ENCODE measurements around the gene GALNT9.
A peak's percentile ranks its signal among the peaks of the same experiment; 100 is the strongest.
"Not testable (repeated sequence)": the region's sequence is repeated elsewhere in the genome, so short reads cannot be mapped to it uniquely, and the experiment has no call there.

The GALNT9 gene

GRCh38 chr12:132227118-132227517, 102.3 kb downstream of the GALNT9 start:
- no peak for DNase-seq (ENCODE audit: low read depth, low spot score)
- no peaks in the 10 kb centered on the region; the same call in 1 of the 2 replicates for H3K36me3 ChIP-seq (ENCODE audit: control insufficient read depth, insufficient read depth, low read length)
- WGBS (ENCODE audit: insufficient coverage, insufficient read length): no CpG with 5 or more reads among the region's 28 CpGs
- no peaks in the 10 kb centered on the region for H3K4me1 ChIP-seq (ENCODE audit: control insufficient read depth, insufficient read depth, low read length)
- H3K27me3 ChIP-seq (ENCODE audit: control insufficient read depth, insufficient read depth, low read length): 0 out of 2 replicates have a peak, but pooled peaks cover 1% of the 10 kb centered on the region
- H3K4me3 ChIP-seq (ENCODE audit: low read length): no peak overlapping the region
- H3K27ac ChIP-seq (ENCODE audit: low read length): no peak overlapping the region
- no peaks in the 10 kb centered on the region for H3K9me3 ChIP-seq (ENCODE audit: control insufficient read depth, insufficient read depth, low read length)

DNA sequence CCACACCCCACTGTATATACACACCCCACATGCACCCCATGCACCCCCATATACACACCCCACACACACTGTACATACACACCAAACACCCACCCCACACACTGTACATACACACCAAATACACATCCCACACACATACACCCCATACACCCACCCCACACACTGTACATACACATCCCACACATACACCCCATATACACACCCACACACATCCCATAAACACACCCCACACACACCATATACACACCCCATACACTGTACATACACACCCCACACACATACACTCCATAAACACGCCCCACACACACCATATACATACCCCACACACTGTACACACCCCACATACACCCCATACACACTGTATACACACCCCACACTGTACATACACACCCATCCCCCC, 102.8 kb downstream of the GALNT9 start:
- no peaks in the 10 kb centered on the region for H3K4me1 ChIP-seq (ENCODE audit: control insufficient read depth, insufficient read depth, low read length)
- H3K27me3 ChIP-seq (ENCODE audit: control insufficient read depth, insufficient read depth, low read length): 0 out of 2 replicates have a peak, but pooled peaks cover 1% of the 10 kb centered on the region
- H3K36me3 ChIP-seq (ENCODE audit: control insufficient read depth, insufficient read depth, low read length): no peaks in the 10 kb centered on the region; the same call in 1 of the 2 replicates
- 100% methylated on average over 1 of the region's 1 CpG for WGBS (ENCODE audit: insufficient coverage, insufficient read length)
- H3K9me3 ChIP-seq (ENCODE audit: control insufficient read depth, insufficient read depth, low read length): no peaks in the 10 kb centered on the region
- H3K4me3 ChIP-seq (ENCODE audit: low read length): no peak overlapping the region
- H3K27ac ChIP-seq (ENCODE audit: low read length): no peak overlapping the region
- no peak for DNase-seq (ENCODE audit: low read depth, low spot score)

- H3K27ac ChIP-seq (ENCODE audit: low read length): no peak overlapping the region
- no peak overlapping the region for H3K4me3 ChIP-seq (ENCODE audit: low read length)
- no peaks in the 10 kb centered on the region; the same call in 1 of the 2 replicates for H3K36me3 ChIP-seq (ENCODE audit: control insufficient read depth, insufficient read depth, low read length)
- no peaks in the 10 kb centered on the region for H3K9me3 ChIP-seq (ENCODE audit: control insufficient read depth, insufficient read depth, low read length)
- peaks cover 1% of the 10 kb centered on the region; the same call in 1 of the 2 replicates for H3K27me3 ChIP-seq (ENCODE audit: control insufficient read depth, insufficient read depth, low read length)
- WGBS (ENCODE audit: insufficient coverage, insufficient read length): 100% methylated on average over 1 of the region's 1 CpG
- DNase-seq (ENCODE audit: low read depth, low spot score): no peak
- no peaks in the 10 kb centered on the region for H3K4me1 ChIP-seq (ENCODE audit: control insufficient read depth, insufficient read depth, low read length)
Measured at GRCh38 chr12:132225214-132225613, 104.2 kb downstream of the GALNT9 start.

DNA sequence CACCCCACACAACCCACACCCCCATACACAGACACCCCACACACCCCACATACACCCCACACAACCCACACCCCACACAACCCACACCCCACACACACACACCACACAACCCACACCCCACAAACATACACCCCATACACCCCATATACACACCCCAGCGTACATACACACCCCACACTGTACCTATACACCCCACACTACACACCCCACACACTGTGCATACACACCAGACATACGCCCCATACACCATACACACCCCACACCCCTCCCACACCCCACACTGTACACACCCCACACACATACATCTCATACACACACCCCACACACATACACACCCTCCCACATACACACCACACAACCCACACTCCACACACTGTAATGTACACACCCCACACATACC, 104.9 kb downstream of the GALNT9 start:
- Histone ChIP-seq H3K4me3 (ENCODE audit: low read length) (no peak overlapping the region), H3K27me3 (ENCODE audit: control insufficient read depth, insufficient read depth, low read length) (peaks cover 1% of the 10 kb centered on the region; the same call in 1 of the 2 replicates), H3K9me3 (ENCODE audit: control insufficient read depth, insufficient read depth, low read length) (no peaks in the 10 kb centered on the region), H3K27ac (ENCODE audit: low read length) (no peak overlapping the region), H3K36me3 (ENCODE audit: control insufficient read depth, insufficient read depth, low read length) (no peaks in the 10 kb centered on the region; the same call in 1 of the 2 replicates), H3K4me1 (ENCODE audit: control insufficient read depth, insufficient read depth, low read length) (no peaks in the 10 kb centered on the region)
- no peak for DNase-seq (ENCODE audit: low read depth, low spot score)
- 100% methylated on average over 2 of the region's 2 CpGs for WGBS (ENCODE audit: insufficient coverage, insufficient read length)

DNA sequence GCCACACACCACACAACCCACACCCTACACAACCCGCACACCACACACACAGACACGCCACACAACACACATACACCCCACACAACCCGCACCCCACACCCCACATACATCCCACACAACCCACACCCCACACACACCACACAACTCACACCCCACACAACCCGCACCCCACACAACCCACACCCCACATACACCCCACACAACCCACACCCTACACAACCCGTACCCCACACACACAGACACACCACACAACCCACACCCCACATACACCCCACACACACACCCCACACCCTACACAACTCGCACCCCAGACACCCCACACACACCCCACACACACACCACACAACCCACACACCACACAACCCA, 106.6 kb downstream of the GALNT9 start:
- DNase-seq (ENCODE audit: low read depth, low spot score): no peak
- WGBS (ENCODE audit: insufficient coverage, insufficient read length): 100% methylated on average over 5 of the region's 6 CpGs
- Histone ChIP-seq H3K27me3 (ENCODE audit: control insufficient read depth, insufficient read depth, low read length) (no peaks in the 10 kb centered on the region; the same call in 1 of the 2 replicates), H3K36me3 (ENCODE audit: control insufficient read depth, insufficient read depth, low read length) (no peaks in the 10 kb centered on the region; the same call in 1 of the 2 replicates), H3K4me1 (ENCODE audit: control insufficient read depth, insufficient read depth, low read length) (no peaks in the 10 kb centered on the region), H3K27ac (ENCODE audit: low read length) (no peak overlapping the region), H3K4me3 (ENCODE audit: low read length) (no peak overlapping the region), H3K9me3 (ENCODE audit: control insufficient read depth, insufficient read depth, low read length) (no peaks in the 10 kb centered on the region)

DNA sequence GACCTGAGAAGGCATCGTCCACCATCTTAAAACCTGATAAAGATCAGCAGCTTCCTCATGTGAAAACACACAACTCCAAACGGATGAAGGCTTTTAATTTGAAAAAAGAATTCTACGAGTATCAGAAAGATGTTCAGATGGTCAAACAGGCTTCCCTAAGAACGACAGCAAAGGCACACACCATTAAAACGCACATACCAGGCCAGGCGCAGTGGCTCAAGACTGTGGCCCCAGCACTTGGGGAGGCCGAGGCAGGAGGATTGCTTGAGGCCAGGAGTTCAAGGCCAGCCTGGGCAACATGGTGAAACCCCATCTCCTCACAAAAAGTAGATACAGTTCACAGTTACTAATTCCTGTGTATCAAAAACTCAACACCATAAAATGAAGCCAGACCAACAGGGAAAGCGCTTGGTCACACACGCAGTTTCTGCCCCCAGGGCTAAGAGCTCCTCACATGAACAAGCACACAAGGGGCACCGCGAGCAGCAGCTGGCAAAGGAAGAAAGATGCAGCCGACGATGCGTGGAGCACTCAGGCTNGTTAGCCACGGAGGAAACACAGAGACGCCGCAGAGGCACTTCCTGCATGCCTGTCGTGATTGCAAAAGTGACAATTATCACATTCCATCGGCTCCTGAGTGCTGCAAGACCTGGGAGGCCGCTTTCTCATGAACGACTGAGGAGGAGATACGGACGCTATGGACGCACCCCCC, 107.1 kb downstream of the GALNT9 start:
- Histone ChIP-seq H3K36me3 (ENCODE audit: control insufficient read depth, insufficient read depth, low read length) (no peaks in the 10 kb centered on the region), H3K27me3 (ENCODE audit: control insufficient read depth, insufficient read depth, low read length) (no peaks in the 10 kb centered on the region; the same call in 1 of the 2 replicates), H3K4me3 (ENCODE audit: low read length) (no peak overlapping the region), H3K4me1 (ENCODE audit: control insufficient read depth, insufficient read depth, low read length) (no peaks in the 10 kb centered on the region), H3K27ac (ENCODE audit: low read length) (no peak overlapping the region), H3K9me3 (ENCODE audit: control insufficient read depth, insufficient read depth, low read length) (no peaks in the 10 kb centered on the region)
- DNase-seq (ENCODE audit: low read depth, low spot score): no peak
- WGBS (ENCODE audit: insufficient coverage, insufficient read length): no CpG with 5 or more reads among the region's 24 CpGs

GRCh38 chr12:132219761-132220160, 109.6 kb downstream of the GALNT9 start:
- not testable (repeated sequence) for H3K36me3 ChIP-seq (ENCODE audit: control insufficient read depth, insufficient read depth, low read length); H3K27ac ChIP-seq (ENCODE audit: low read length); H3K4me1 ChIP-seq (ENCODE audit: control insufficient read depth, insufficient read depth, low read length); DNase-seq (ENCODE audit: low read depth, low spot score); H3K4me3 ChIP-seq (ENCODE audit: low read length); H3K9me3 ChIP-seq (ENCODE audit: control insufficient read depth, insufficient read depth, low read length); H3K27me3 ChIP-seq (ENCODE audit: control insufficient read depth, insufficient read depth, low read length)
- WGBS (ENCODE audit: insufficient coverage, insufficient read length): no CpG with 5 or more reads among the region's 12 CpGs

GRCh38 chr12:132219323-132219722, 110.1 kb downstream of the GALNT9 start:
- Histone ChIP-seq H3K36me3 (ENCODE audit: control insufficient read depth, insufficient read depth, low read length) (no peaks in the 10 kb centered on the region), H3K27me3 (ENCODE audit: control insufficient read depth, insufficient read depth, low read length) (no peaks in the 10 kb centered on the region; the same call in none of the 2 replicates), H3K9me3 (ENCODE audit: control insufficient read depth, insufficient read depth, low read length) (no peaks in the 10 kb centered on the region), H3K4me1 (ENCODE audit: control insufficient read depth, insufficient read depth, low read length) (no peaks in the 10 kb centered on the region), H3K4me3 (ENCODE audit: low read length) (no peak overlapping the region), H3K27ac (ENCODE audit: low read length) (no peak overlapping the region)
- DNase-seq (ENCODE audit: low read depth, low spot score): no peak
- no CpG with 5 or more reads among the region's 16 CpGs for WGBS (ENCODE audit: insufficient coverage, insufficient read length)

GRCh38 chr12:132218915-132219314, 110.5 kb downstream of the GALNT9 start:
- Histone ChIP-seq H3K4me1 (ENCODE audit: control insufficient read depth, insufficient read depth, low read length) (no peaks in the 10 kb centered on the region), H3K27ac (ENCODE audit: low read length) (no peak overlapping the region), H3K9me3 (ENCODE audit: control insufficient read depth, insufficient read depth, low read length) (no peaks in the 10 kb centered on the region), H3K4me3 (ENCODE audit: low read length) (no peak overlapping the region), H3K36me3 (ENCODE audit: control insufficient read depth, insufficient read depth, low read length) (no peaks in the 10 kb centered on the region), H3K27me3 (ENCODE audit: control insufficient read depth, insufficient read depth, low read length) (no peaks in the 10 kb centered on the region; the same call in none of the 2 replicates)
- peak; percentile 29 for DNase-seq (ENCODE audit: low read depth, low spot score)
- WGBS (ENCODE audit: insufficient coverage, insufficient read length): no CpG with 5 or more reads among the region's 13 CpGs

DNA sequence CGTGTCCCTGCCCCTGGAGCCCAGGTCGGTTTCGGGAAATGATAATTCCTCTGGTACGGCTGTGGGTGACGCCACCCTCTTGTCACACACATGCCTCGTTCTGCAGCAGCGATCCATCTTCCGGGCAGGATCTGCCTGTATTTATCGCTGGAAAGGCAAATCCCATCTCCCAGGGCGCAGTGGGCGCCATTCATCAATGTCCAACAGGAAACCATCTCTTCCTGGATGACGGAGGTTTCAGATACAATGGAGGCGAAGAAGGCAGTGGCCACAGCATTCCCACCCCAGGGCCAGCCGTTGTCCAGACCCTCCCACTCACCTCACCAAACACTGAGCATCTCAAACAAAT, 110.9 kb downstream of the GALNT9 start:
- H3K27ac ChIP-seq (ENCODE audit: low read length): no peak overlapping the region
- H3K36me3 ChIP-seq (ENCODE audit: control insufficient read depth, insufficient read depth, low read length): no peaks in the 10 kb centered on the region
- no peak overlapping the region for H3K4me3 ChIP-seq (ENCODE audit: low read length)
- WGBS (ENCODE audit: insufficient coverage, insufficient read length): no CpG with 5 or more reads among the region's 14 CpGs
- H3K9me3 ChIP-seq (ENCODE audit: control insufficient read depth, insufficient read depth, low read length): no peaks in the 10 kb centered on the region
- no peaks in the 10 kb centered on the region for H3K4me1 ChIP-seq (ENCODE audit: control insufficient read depth, insufficient read depth, low read length)
- no peaks in the 10 kb centered on the region; the same call in none of the 2 replicates for H3K27me3 ChIP-seq (ENCODE audit: control insufficient read depth, insufficient read depth, low read length)
- no peak for DNase-seq (ENCODE audit: low read depth, low spot score)

Data from iPS DF 6.9 (cell line).